ENCODE measurements around the gene NCF2. TPM values are rescaled to one million over a fixed set of nuclear protein-coding genes. Genes with fewer than 3 reads are reported as not detected.

The NCF2 gene
- total RNA-seq, 4 donors from 2014 or later = 20.4 to 85.0 (median 44.4) TPM

DNA sequence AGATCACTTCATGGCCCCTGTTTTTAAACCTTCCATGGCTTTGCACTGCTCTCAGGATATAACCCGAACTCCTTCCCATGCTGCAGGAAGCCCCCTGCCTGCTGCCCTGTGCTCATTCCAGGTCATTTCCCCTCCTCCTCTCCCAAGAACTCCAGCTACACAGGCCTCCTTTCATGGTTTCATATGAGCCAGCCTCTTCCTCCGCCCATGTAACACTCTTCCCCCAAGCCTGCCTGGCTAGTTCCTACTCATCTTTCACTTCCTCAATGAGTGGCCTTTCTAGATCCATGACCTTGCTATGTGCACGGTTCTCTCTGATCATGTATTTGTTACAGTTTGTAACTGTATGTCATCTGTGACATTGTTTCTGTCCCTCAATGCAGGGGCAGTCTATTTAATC lies 3.1 kb upstream of the NCF2 start:
- DNase-seq (ENCODE audit: low spot score) = no peak
- no peak for ATAC-seq (ENCODE audit: low FRiP score)
- TF ChIP-seq, protein P1, sequence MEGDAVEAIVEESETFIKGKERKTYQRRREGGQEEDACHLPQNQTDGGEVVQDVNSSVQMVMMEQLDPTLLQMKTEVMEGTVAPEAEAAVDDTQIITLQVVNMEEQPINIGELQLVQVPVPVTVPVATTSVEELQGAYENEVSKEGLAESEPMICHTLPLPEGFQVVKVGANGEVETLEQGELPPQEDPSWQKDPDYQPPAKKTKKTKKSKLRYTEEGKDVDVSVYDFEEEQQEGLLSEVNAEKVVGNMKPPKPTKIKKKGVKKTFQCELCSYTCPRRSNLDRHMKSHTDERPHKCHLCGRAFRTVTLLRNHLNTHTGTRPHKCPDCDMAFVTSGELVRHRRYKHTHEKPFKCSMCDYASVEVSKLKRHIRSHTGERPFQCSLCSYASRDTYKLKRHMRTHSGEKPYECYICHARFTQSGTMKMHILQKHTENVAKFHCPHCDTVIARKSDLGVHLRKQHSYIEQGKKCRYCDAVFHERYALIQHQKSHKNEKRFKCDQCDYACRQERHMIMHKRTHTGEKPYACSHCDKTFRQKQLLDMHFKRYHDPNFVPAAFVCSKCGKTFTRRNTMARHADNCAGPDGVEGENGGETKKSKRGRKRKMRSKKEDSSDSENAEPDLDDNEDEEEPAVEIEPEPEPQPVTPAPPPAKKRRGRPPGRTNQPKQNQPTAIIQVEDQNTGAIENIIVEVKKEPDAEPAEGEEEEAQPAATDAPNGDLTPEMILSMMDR (IDR thresholded peaks at IDR 0.05) = no peak

DNA sequence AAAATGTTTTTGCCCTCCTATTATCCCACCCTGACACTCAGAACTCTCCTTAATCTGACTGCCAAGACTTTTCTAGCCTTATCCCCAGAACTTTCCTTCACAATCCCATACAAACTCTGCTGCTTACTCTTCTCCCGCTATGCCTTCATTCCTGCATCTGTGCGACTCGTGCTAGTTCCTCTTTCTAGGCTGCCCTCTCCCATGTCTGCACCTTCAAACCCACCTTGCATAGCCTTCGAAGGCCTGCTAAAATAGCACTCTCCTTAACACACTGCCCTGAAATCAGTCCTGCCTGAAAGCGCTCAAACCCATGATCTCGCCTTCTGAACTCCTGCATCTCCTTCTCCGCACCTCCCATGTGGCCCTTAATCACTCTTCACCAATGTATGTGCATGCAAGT lies 2.5 kb upstream of the NCF2 start:
- TF ChIP-seq, protein P1 (IDR thresholded peaks at IDR 0.05) = no peak
- ATAC-seq (ENCODE audit: low FRiP score) = no peak

DNA sequence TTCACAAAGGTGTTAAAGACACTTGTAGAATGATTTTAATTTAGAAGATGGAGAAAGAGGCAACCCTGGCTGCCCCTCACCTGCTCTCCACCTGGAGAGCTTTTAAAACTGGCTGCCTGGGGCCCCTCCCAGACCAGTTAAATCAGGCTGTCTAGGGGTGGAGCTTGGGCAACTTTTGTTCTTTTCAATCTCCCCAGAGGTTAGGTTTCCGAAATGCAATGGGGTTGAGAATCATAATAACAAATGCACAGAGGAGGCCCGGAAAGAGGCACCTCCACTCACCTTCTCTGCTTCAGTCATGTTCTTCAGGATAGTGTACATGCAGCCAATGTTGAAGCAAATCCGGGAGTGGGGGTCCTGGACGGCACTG lies 400 bp downstream of the NCF2 start:
- ATAC-seq (ENCODE audit: low FRiP score) (no peak), DNase-seq (ENCODE audit: low spot score) (no peak)
- TF ChIP-seq, protein P1 (IDR thresholded peaks at IDR 0.05) = no peak

More for the DNA sequence above, 2.5 kb upstream of the NCF2 start:
- no peak for DNase-seq (ENCODE audit: low spot score)

DNA sequence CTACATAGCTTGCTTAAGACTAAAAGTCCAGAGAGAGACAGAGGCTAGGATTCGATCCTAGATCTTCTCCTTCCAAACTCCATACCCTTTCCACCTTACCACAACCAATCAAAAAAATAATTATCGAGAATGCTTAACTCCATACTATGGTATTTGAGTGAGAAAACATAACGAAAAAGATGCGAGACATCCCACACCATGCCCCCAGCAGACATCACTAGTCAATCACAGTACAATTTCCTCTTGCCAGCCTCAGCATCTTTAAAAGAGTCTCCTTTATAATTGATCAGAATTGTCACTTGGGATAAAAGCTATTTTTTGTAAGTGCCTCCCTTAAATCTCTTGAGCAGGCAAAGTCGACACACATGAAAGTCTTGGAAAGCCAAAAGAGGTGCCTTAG lies 875 bp downstream of the NCF2 start:
- TF ChIP-seq, protein P1 (IDR thresholded peaks at IDR 0.05) = no peak

DNA sequence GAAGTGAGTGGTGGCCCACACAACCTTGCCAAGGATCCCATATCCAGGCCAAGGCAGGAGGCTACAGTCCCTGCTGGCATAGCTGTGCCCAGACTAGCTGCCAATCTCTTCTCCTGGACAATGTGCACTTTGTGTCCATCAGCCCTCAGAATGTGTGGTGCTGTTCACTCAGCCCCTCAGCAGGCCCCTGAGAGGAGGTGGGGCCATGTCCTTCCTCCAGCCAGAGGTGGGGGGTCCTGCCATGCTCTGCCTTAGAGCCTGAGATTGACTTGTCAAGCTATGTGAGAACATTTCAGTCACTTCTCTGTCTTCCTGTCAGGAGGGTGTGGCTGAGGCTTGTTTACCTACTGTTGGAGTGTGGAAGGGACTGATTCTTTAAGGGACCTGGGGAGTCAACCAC lies 1.4 kb downstream of the NCF2 start:
- DNase-seq (ENCODE audit: low spot score) (no peak), ATAC-seq (ENCODE audit: low FRiP score) (no peak)
- TF ChIP-seq, protein P1 (IDR thresholded peaks at IDR 0.05) = no peak

More for the DNA sequence above, 875 bp downstream of the NCF2 start:
- ATAC-seq (ENCODE audit: low FRiP score) (no peak), DNase-seq (ENCODE audit: low spot score) (no peak)

DNA sequence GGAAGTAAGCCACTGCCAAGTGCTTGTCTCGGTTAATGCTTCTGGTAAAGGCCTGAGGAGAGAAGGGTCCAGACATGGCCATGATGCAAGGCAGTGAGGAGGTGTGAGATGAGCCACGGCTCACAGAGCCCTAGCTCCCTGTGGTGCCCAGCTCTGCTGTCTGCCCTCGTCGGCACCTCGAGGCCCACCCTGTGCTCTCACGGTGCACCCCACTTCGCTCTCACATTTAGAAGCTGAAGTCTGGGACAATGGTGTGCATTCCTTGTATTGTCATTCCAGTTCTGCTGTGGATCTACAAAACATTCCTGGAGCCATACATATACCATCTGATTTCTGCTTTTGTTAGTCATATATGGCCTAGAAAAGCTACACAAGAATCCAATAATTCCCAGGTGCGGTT lies 3.3 kb downstream of the NCF2 start:
- ATAC-seq (ENCODE audit: low FRiP score) (no peak), DNase-seq (ENCODE audit: low spot score) (no peak)
- TF ChIP-seq, protein P1 (IDR thresholded peaks at IDR 0.05) = no peak

DNA sequence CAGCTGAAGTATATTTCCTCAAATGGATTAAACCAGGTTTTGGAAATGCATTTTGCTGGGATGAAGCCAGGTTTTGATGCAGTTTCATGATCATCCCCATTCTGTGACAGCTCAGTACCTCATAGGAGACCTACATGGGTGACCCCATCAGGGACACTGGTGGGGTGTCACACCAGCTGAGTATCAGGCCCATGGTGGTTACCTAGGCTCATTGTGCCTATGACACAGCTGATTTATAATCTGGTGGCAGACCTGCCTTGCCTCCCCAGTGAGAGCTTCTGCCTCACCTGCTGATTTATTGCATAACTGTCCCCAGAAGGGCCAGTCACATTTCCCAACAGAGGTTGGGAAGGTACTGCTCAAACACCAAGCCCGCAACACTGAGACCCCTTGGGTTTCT lies 3.8 kb downstream of the NCF2 start:
- TF ChIP-seq, protein P1 (IDR thresholded peaks at IDR 0.05) = no peak
- no peak for ATAC-seq (ENCODE audit: low FRiP score)
- DNase-seq (ENCODE audit: low spot score) = no peak
